HG03196 (cell line): ENCODE results near the gene SYNE2.
"Not testable (repeated sequence)": the region's sequence is repeated elsewhere in the genome, so short reads cannot be mapped to it uniquely, and the experiment has no call there.

Source experiments
- ATAC-seq: cut with Tn5 transposase; IDR thresholded peaks from one replicate; pipeline ENCODE4 v1.9.1; 2021; ENCODE audit not compliant: unreplicated experiment

The SYNE2 gene

DNA sequence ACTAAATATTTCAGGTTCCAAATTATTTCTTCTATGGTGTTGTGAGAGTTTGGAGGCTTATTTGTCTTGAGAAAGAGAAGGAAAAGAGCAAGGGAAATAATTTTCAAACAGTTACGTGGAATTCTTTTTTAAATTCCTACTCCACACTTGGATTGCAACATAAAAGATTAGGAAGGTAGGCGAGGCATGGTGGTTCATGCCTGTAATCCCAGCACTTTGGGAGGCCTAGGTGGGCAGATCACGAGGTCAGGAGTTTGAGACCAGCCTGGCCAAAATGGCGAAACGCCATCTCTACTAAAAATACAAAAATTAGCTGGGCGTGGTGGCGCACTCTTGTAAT is 265.6 kb downstream of the SYNE2 start:
- ATAC-seq: not testable (repeated sequence)

DNA sequence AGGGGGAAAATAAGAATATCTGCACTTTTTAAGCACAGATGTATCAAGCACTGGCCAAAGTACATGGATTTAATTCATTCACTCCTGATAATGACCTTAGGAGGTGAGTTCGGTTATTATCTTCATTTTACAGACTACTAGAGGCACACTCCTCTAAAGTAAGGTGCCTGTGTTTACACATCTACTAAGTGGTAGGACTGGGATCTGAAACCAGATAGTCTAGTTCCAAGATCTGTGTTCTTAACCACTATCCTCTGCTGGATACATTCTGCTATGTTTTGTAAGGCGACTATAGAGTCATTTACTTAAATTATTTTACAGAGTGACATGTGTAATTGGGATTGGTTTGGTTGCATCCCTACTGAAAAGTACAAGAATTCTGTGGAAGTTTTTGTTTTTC is 266.1 kb downstream of the SYNE2 start:
- ATAC-seq: no peak

DNA sequence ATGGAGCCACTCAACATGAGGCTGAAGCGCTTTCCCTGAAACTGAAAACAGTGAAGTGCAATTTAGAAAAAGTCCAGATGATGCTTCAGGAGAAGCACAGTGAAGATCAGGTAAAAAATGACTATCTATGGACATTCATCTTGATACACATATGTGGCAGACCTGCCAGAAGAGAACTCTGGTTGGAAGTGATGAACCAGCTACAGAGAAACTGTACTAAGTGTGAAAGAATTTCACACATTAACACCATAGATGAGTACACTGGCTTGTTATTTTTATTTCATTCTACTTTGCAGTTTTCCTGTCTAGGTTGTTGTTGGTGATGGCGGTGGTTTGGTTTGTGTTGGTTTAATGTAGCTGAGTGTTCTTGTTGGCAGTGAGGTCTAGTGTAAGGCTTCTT is 266.7 kb downstream of the SYNE2 start:
- no peak for ATAC-seq

DNA sequence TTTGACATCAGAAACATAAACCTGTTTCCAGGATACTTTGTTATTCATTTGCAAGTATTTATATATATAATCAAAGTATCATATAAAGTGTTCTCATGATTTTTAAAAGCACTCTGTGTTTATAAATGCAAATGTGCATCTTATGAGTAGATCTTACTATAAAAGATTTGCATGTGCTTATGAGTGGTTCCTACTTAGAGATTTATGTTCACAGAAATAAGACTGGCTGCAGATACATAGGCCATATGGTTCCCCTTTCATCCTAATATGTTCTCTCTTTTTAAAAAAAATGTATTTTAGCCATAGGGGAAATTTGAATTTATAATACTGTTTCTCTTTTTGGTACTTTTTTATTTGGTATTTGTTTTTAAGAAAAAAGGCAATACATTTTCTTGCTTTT is 267.2 kb downstream of the SYNE2 start:
- ATAC-seq: no peak

DNA sequence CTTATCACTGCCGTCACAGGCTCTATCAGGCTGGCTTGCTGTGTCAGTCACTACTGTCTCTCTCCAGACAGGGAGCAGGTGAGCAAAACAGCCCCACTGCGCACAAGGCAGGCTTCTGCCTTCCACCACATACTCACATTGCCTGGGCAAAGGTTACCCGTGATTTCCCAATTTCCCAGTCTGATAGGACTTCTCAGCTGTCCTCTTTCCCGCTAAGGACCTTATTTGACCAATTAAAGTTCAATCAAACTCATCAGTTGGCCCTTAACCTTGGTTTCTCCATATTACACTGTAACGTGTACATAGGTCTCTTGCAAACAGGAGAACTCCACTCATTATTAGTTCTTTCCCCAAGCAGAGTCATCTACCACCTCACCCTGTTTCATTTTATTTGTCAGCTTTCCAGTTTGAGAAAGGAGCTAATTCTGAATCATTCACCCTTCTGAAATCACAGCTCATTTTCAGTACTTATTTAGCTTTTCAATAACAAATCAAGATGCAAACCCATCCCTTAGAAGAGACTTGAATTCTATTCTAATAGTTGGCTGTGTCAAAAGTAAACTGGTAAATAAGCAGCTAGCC is 270.5 kb downstream of the SYNE2 start:
- no peak for ATAC-seq

DNA sequence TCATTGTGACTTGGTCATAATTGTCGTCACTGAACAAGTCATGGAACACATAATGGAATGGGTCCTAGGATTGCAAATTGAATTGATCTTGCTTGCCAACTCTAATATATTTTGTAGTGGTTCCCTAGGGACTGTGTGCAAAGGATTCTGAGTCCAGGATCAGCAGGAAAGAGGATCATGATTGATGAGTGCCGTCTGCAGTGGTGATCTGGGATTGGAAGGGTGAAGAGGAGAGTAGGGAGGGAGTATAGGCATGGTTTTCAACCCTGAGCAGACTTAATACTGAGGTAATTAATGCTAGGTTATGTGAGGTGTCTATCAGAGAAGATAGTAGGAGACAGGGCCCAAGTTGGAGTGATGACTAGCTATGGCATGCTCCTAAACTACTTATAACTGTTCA is 272.5 kb downstream of the SYNE2 start:
- ATAC-seq: no peak

DNA sequence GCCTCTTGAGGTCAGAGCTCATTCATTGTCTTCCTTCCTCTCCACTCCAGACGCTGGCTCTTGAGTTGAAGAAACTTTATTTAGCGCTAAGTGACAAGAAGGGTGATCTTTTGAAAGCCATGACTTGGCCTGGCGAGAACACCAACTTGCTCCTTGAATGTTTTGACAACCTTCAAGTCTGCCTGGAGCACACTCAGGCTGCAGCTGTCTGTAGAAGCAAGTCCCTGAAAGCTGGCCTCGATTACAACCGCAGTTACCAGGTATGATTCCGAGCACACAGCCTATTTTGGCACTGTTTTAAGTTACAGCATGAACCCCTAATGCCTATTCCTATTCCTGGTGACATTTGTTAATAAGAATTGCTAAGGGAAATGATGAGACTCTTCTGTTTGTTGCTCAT is 273.7 kb downstream of the SYNE2 start:
- no peak for ATAC-seq

DNA sequence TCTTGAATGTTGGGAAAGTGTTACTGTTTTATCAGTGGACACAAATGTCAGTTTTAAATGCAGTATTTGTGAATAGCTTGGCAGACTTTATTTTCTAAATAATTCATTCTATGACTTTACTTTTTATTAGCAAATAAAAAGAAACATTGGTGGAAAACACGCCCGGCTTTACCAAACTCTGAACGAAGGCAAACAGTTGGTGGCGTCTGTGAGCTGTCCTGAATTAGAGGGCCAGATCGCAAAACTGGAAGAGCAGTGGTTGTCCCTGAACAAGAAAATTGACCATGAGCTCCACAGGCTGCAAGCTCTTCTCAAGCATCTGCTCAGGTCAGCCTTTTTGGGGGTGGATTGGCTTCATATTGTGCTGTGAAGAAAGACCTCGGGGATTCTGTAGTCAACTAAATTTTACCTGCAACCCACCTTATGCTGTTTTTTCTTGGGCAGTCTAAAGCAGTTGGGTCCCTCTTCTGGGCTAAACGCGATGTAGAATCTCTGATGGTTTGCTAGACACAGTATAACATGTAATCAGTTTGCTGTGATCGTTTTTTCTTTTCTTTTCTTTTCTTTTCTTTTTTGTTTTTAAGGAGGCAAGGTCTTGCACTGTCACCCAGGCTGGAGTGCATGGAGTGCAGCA is 285.0 kb downstream of the SYNE2 start:
- no peak for ATAC-seq

DNA sequence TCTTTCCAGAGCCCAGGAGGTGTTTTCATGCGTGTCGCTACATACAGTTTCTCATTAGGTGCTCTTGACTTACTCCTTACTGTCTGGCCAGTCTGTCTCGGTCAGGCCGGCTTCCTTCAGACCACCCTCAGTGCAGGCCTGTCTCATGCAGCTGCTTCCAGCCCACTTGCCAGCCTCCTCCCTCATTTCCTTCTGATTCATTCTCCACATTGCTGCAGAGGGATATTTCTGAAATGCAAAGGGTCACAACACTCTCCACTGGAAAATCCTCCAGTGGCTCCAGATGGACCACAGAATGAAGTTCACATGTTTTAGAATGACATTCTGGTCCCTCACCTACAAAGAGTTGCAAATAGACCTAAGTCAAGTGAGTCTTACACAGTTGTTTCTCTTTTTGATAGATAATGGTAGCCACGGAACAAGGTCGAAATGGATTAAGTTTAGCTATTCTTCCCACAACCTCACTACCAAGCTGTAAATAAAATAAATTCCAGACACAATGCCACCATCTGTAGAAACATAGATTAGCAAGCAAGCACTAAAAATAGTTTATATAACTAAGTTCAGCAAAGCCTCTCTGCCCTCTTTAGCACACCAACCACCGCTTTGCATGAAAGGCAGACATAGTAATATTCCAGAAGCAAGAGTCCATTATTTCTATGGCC is 294.5 kb downstream of the SYNE2 start:
- ATAC-seq: no peak

DNA sequence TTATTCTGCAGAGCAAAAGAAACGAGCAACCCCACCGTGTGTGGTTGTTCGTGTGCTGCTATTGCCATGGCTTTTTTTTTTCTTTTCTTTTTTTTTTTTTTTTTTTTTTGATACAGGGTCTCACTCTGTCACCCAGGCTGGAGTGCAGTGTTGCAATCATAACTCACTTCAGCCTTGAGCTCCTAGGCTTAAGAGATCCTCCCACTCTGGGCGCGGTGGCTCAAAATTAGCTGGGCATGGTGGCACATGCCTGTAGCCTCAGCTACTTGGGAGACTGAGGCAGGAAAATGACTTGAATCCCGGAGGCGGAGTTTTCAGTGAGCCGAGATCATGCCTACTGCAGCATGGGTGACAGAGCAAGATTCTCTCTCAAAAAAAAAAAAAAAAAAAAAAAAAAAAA is 297.1 kb downstream of the SYNE2 start:
- no peak for ATAC-seq

DNA sequence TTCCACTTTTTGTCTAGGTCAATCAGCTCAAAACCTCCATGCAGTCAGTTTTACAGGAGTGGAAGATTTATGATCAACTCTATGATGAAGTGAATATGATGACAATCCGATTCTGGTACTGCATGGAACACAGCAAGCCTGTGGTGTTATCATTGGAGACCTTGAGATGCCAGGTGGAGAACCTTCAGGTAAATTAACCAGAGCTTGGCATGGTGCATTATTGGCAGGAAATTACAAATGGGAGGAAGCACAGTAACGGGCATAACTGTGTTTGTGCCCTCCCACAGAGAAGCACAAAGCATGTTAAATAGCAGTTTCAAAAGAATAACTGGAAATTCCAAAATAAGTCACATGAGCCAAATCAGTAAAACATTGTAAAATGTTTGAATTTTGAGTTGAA is 305.8 kb downstream of the SYNE2 start:
- ATAC-seq: no peak

DNA sequence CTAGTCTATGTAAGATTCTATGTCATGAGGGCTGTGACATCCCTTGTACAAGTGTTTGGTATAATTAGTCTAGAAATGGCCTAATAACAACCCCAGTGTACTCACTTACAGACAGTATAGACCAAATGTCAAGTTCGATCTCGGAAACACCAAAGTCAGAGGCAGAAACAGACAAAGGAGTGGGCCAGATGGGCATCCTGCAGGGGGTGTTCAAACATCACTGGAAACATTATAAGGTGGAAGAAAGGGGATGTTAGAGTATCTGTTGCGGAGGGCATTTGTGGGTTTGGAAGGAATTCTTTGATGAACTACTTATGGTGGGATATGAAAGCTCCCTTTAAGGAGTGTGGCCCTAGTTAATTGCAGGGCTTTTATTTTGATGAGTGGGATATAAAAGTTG is 306.8 kb downstream of the SYNE2 start:
- ATAC-seq: no peak

DNA sequence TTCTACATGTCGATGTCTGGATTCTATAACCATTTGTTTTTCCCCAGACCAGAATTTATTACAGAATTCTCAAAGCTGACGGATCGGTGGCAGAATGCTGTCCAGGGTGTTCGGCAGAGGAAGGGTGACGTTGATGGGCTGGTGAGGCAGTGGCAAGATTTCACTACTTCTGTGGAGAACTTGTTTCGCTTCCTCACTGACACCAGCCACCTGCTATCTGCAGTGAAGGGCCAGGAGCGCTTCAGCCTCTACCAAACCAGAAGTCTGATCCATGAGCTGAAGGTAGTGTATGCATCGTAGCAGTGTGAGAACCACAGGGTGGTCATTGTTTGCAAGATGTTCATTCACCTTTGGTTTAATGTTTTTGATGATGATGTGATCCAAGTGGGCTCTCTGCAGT is 317.4 kb downstream of the SYNE2 start:
- ATAC-seq: no peak

DNA sequence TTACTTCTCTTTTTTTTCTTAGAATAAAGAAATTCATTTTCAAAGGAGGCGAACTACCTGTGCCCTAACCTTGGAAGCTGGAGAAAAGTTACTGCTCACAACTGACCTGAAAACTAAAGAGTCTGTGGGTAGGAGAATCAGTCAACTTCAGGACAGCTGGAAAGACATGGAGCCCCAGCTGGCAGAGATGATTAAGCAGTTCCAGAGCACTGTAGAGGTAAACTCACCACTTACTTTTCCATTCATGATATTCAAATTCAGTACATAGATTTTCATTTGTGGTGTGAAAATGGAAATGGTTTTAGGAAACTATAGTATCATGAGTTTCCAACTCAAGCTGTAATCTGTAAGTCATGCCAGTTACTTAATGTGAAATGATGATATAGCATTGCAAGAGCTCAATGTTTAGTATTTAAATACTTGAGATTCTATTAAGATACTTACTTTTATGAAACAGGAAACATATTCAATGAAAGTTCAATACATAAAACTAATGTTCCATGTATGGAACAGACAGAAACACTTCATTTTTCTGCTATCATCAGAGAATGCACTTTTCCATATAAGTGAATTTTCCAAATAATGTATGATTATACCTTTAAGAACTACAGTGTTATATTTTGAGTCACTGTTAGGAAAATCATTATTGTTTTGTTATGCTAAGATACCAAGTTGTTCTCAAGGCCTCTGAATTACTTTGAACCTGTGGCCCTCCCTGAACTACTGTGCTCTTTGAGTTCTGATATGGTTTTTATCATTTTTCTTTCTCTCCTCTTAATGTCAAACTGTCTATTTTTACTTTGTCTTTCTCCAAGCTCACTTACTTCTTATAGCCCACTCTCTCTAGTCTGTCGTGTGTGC is 322.3 kb downstream of the SYNE2 start:
- no peak for ATAC-seq

DNA sequence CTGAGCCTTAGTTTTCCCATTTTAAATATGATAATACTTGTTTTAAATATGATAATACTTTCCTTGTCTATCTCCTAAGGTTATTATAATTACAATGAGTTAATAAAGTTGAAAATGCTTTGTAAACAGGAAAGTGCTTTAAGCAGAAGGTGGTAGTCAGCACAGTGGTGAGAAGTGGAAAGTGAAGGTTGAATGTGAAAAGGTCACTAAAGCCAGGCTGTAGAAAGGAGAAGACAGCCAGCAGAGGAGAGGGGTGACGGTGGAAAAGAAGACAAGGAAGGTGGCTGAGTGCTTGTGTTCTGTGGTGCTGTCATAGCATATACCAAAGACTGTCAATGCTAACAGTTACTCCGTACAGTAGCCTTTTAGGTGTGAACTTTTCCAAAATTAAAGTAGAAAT is 323.5 kb downstream of the SYNE2 start:
- no peak for ATAC-seq

DNA sequence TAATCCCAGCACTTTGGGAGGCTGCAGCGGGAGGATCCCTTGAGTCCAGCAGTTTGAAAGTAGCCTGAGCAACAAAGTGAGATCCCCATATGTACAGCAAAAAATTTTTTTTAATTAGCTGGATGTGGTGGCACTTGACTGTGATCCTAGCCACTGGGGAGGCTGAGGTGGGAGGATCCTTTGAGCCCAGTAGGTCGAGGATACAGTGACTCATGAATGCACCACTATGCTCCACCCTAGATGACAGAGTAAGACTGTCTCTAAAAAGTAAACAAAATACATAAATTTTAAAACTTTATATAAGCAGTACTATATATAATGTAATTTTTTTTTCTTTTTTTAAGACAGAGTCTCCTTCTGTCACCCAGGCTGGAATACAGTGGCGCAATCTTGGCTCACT is 326.0 kb downstream of the SYNE2 start:
- no peak for ATAC-seq

DNA sequence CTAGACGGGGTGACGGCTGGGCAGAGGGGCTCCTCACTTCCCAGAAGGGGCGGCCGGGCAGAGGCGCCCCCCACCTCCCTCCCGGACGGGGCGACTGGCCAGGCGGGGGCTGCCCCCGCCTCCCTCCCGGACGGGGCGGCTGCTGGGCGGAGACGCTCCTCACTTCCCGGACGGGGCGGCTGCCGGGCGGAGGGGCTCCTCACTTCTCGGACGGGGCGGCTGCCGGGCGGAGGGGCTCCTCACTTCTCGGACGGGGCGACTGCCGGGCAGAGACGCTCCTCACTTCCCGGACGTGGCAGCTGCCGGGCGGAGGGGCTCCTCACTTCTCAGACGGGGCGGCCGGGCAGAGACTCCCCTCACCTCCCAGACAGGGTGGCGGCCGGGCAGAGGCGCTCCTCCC is 330.1 kb downstream of the SYNE2 start:
- ATAC-seq: not testable (repeated sequence)

DNA sequence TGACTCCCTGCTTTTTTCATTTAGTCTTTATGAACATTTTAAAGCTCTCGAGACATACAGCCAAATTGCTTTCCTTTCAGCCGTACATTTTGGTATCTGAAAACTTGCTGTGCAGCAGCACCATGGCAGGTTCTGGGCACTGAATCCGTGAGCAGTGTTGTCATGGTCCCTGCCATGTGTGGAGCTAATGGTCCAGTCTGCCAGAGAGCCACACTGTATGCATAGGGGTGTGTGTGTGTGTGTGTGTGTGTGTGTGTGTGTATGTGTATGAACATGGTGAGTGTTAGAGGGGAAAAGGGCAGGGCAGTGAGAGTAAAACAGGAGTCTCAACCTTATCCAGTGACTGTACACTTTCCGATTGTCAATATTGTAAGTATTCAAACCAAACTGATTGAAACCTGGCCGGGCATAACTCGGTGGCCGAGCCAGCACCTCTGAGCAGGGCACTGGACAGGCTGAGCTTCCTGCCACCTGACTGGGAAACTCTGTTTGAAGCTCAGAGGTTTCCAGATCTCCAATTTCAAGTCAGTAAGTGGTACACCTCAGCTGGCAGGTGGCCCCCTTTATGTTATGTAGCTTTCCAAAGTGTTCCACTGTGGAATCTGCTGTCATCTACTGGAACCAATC is 331.4 kb downstream of the SYNE2 start:
- no peak for ATAC-seq

DNA sequence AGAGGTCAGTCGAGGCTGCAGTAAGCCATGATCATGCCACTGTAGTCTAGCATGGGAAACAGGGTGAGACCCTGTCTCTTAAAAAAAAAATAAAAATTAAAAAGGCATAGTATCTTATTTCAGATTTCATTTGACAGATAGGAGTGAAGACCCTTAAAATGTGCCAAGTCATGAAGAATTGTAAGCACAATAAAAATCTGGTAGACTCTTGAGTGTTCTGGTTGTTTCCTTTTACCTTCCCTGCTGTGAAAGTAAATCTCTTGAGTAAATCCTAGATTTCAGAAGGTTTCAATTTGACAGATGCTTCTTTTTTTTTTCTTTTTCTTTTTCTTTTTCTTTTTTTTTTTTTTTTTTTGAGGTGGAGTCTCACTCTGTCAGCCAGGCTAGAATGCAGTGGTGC is 332.4 kb downstream of the SYNE2 start:
- no peak for ATAC-seq

DNA sequence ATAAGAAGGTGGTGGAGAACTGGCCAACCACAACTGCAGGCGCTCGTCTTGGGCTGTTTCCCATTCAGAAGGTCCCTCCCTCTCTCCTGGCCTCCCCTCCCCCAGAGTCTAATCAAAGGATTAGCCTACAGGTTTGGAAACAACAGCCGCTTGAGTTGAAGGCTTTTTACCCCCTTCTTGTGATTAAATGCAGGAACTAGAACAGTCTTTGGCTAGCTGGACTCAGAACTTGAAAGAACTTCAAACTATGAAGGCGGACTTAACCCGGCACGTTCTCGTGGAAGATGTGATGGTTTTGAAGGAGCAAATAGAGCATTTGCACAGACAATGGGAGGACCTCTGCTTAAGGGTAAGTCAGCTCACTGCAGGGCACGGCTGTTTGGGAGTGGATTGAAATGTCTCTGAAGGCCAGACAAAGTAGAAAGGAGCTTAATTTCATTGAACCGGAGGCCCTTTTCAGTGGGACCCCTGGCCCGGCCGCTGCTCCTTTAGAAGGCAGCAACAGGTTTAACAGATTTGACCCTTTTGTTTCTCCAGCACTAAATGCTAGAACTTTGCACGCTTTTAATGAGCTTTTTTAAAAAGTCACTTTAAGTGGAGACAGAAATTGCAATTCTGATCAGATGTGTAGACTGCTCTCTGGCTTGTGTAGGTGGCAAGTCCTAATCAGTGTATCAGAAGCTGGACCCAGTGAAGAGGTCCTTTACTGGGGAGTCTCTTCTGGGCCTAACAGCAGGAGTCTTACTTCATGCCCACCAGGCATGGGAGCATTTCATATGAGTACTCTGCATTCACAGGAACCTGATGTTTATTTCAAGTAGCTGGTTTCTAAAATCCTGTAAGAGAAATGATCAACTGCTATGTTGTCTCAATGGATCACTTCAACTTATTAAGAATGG is 333.7 kb downstream of the SYNE2 start:
- ATAC-seq: no peak
